GM12878 (cell line): ENCODE results near the gene RPS6KA2. TPM values are rescaled to one million over a fixed set of nuclear protein-coding genes. Genes with fewer than 3 reads are reported as not detected.

ENCODE experiments used
- ATAC-seq: fragments of 200-7000 bp; cut with Tn5 transposase; 3 replicates; pipeline ENCODE4 v1.9.1; 2020; ENCODE audit warnings: mild to moderate bottlenecking, moderate library complexity
- BruUV-seq: library from RNA; stranded (reverse); fragments of 400-500 nt; replicated peaks from 2 replicates; lab custom pipeline; 2021; lab: Mats Ljungman, UMichigan
- CTCF ChIA-PET: fragments of 300-600 bp; sonication (Branson Sonifier 250); formaldehyde crosslinking; extraction: SDS; loops from one replicate; lab custom pipeline; 2021; ENCODE audit warnings: inconsistent platforms; lab: Yijun Ruan, JAX
- POLR2A ChIA-PET: fragments of 350-600 bp; formaldehyde crosslinking; extraction: SDS; loops from one replicate; lab custom pipeline; 2021; ENCODE audit warnings: inconsistent platforms; lab: Charles Lee
- RAD21 ChIA-PET: fragments of 300-600 bp; sonication (Branson Sonifier 250); formaldehyde crosslinking; loops from one replicate; lab custom pipeline; 2023; ENCODE audit warnings: antibody characterized with exemption; ENCODE audit not compliant: unreplicated experiment; lab: Charles Lee
- SMC1A ChIA-PET: fragments of 300-600 bp; sonication (Branson Sonifier 250); formaldehyde crosslinking; loops from one replicate; lab custom pipeline; 2023; ENCODE audit not compliant: unreplicated experiment, uncharacterized antibody; lab: Charles Lee
- DNase-seq: peaks from one replicate; pipeline ENCODE4 v3.0.0-alpha.2; 2011; ENCODE audit warnings: low read depth, low spot score
- FAIRE-seq: peaks from 3 replicates; lab custom pipeline; 2011; peaks lifted over from hg19 to GRCh38; lab: Jason Lieb, UNC
- H2AFZ ChIP-seq: 2 replicates; pipeline ENCODE4 v1.6.0; 2011; ENCODE audit warnings: low read depth, low read length, control low read depth; ENCODE audit not compliant: control insufficient read depth
- H3K27ac ChIP-seq: 2 replicates; pipeline ENCODE4 v1.5.1; 2011; ENCODE audit warnings: control low read depth; ENCODE audit not compliant: control insufficient read depth, insufficient read depth
- H3K27me3 ChIP-seq, 2 experiments: replicated peaks in 1 of 2; 2 replicates each; pipeline versions ENCODE4 v1.6.0 to v1.6.1; 2011; ENCODE audit warnings: low read length in 1 of 2; ENCODE audit not compliant: control insufficient read depth in 2 of 2, insufficient read depth in 2 of 2
- H3K36me3 ChIP-seq, 2 experiments: 2 replicates each; pipeline ENCODE4 v1.5.1; 2011; ENCODE audit warnings: low read length in 1 of 2; ENCODE audit not compliant: control insufficient read depth in 2 of 2, insufficient read depth in 2 of 2
- H3K4me1 ChIP-seq: 2 replicates; pipeline ENCODE4 v1.6.1; 2011; ENCODE audit warnings: mild to moderate bottlenecking, low read length, moderate library complexity, mixed read lengths; ENCODE audit not compliant: control insufficient read depth, insufficient read depth
- H3K4me2 ChIP-seq: 2 replicates; pipeline ENCODE4 v1.6.0; 2011; ENCODE audit warnings: control low read depth; ENCODE audit not compliant: control insufficient read depth, insufficient read depth
- H3K4me3 ChIP-seq: fragments of 200-600 bp; sonication (generic); 2 replicates; pipeline ENCODE4 v1.5.1; 2016
- H3K79me2 ChIP-seq: 2 replicates; pipeline ENCODE4 v1.6.0; 2011; ENCODE audit warnings: low read length; ENCODE audit not compliant: control insufficient read depth, insufficient read depth
- H3K9ac ChIP-seq: 2 replicates; pipeline ENCODE4 v1.8.0; 2011; ENCODE audit warnings: low read length, control low read depth, mixed read lengths; ENCODE audit not compliant: control insufficient read depth, insufficient read depth
- H3K9me3 ChIP-seq: replicated peaks from 3 replicates; pipeline ENCODE4 v1.5.1; 2011; ENCODE audit warnings: mild to moderate bottlenecking, low read length; ENCODE audit not compliant: control insufficient read depth, insufficient read depth
- H4K20me1 ChIP-seq: 2 replicates; pipeline ENCODE4 v1.6.0; 2011; ENCODE audit not compliant: control insufficient read depth, insufficient read depth
- ESRRA ChIP-seq: IDR thresholded peaks from 2 replicates; pipeline ENCODE4 v1.6.1; 2012; ENCODE audit warnings: mild to moderate bottlenecking, low read length, improper control_type of control experiment
- IRF4 ChIP-seq: IDR thresholded peaks from 2 replicates; pipeline ENCODE4 v1.6.1; 2011; ENCODE audit warnings: low read depth, low read length
- KAT2A ChIP-seq: conservative IDR thresholded peaks from 2 replicates; pipeline ENCODE4 v1.6.1; 2011; ENCODE audit warnings: low read depth, low read length; ENCODE audit not compliant: control insufficient read depth
- REST ChIP-seq: IDR thresholded peaks from 2 replicates; pipeline ENCODE4 v1.6.1; 2012; ENCODE audit warnings: mild to moderate bottlenecking, low read depth, low read length
- ZBTB4 ChIP-seq: fragments of 450-650 bp; formaldehyde crosslinking; IDR thresholded peaks from 2 replicates; pipeline ENCODE4 v1.4.0; 2022; ENCODE audit warnings: mild to moderate bottlenecking, moderate library complexity
- ZNF207 ChIP-seq: fragments of 450-650 bp; IDR thresholded peaks from 2 replicates; pipeline ENCODE4 v1.6.1; 2014; ENCODE audit warnings: antibody characterized with exemption, mild to moderate bottlenecking, borderline replicate concordance
- WGBS: methylation state at CpG from one replicate; pipeline ENCODE4 v1.1.6; 2016; ENCODE audit warnings: low lambda C conversion rate; ENCODE audit not compliant: insufficient replicate concordance, insufficient coverage; ENCODE audit errors: missing lambda C conversion rate; 5-methylcytosine and 5-hydroxymethylcytosine counted together
- in situ Hi-C: fragments of 300-500 bp; cut with MboI; formaldehyde crosslinking; loops from 9 replicates; pipeline ENCODE4 v1.14.3; 2018; ENCODE audit warnings: mixed read lengths
- intact Hi-C: fragments of 100-400 bp; cut with micrococcal nuclease; formaldehyde crosslinking; loops from one replicate; pipeline ENCODE4 v1.14.2; 2022; ENCODE audit not compliant: unreplicated experiment
- polyA plus RNA-seq, 11 experiments: library from polyadenylated mRNA; depleted of rRNA in 4 of 11; unstranded in 6 of 11; stranded (reverse) in 5 of 11; fragments of >200 nt; fragmentation: Nextera tagmentation in 4 of 11; fragmentation: Illumina TruSeq in 1 of 11; extraction: Ambion mirVana in 4 of 11; extraction: Trizol in 1 of 11; gene quantifications; 1 replicate in 1 of 11; 2 replicates in 10 of 11; pipeline versions ENCODE4 v1.2.1 to v1.2.3, GENCODE V29; 2011 to 2016; ENCODE audit warnings: inconsistent platforms in 2 of 11, missing spikeins in 2 of 11, low read depth in 1 of 11
- total RNA-seq, 4 experiments: library from RNA; depleted of rRNA in 3 of 4; stranded (reverse); fragments of >200 nt in 3 of 4; fragmentation: Illumina TruSeq in 1 of 4; extraction: Trizol in 1 of 4; gene quantifications; 2 replicates each; pipeline versions ENCODE4 v1.2.1 to v1.2.3, GENCODE V29; 2013 to 2021

RPS6KA2 gene
- total and polyA plus RNA-seq, 10 of the 15 experiments (the other 5 are each of a cell fraction or from before 2014, with no cell fraction given): 0.02 to 1.0 (median 0.22) TPM; not detected in 1

DNA sequence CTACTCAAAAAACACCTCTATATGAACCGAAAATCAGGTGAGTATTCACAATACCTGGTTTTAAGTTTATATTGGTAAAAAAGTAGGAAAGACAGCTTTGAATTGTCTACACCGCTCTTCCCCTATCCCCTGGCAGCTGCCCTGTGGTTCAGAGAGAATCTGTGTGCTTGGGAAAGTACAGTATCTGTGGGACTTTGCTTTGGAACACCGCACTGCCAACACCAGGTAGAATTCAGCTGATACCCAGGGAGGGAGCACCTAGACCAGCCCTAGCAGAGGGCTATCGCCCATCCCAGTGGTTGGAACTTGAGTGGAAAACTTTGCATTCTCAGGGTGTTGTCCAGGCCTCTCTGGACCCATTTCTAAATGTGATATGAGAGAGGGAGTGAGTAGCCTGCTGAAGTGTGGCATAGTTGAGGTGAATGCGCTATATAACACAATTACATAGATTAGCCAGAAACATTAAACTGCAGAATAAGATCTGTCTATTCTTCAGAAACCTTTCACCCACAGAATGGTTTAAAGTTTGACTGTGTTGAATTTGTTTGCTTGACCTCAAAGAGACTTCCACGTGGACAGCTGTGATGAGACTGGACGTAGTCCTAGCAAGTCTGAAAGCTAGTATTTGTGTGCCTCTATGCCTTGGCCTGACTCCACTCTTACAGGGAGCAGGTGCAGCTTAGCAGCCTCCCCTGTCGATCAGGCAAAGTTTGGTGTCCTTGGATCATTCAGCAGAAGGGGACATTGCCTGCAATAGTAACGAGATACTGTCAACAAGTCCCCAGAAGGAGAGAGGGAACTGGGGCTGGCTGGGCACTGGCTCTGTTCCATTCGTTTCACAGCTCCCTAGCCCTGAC lies 232.8 kb downstream of the RPS6KA2 start:
- H3K79me2 ChIP-seq: no peaks in the 10 kb centered on the region
- no peak for FAIRE-seq

More for the DNA sequence above, 232.8 kb downstream of the RPS6KA2 start:
- Histone ChIP-seq H3K9ac (no peak overlapping the region), H3K4me2 (no peak overlapping the region), H3K9me3 (no peaks in the 10 kb centered on the region), H4K20me1 (no peaks in the 10 kb centered on the region), H3K36me3 (no peaks in the 10 kb centered on the region), H3K27me3 (no peaks in the 10 kb centered on the region), H3K4me1 (no peaks in the 10 kb centered on the region), H3K4me3 (no peak overlapping the region), H3K27ac (no peak overlapping the region), H2AFZ (no peak overlapping the region)
- intact Hi-C loops: no loop called here
- WGBS: 22% methylated on average over 10 of the region's 10 CpGs
- in situ Hi-C loops: no loop called here
- ChIA-PET RAD21 (interaction anchor here (1.1 to 2.5 kb wide), 5 partner anchors 14 to 118 kb away, joined by 3 to 11 read pairs (median 5); no protein-coding TSS in a partner anchor), POLR2A (no interaction called here), SMC1A (interaction anchor here (0.6 to 2.8 kb wide), 3 partner anchors 81 to 345 kb away, joined by 3 to 14 read pairs (median 4); no protein-coding TSS in a partner anchor), CTCF (interaction anchor here (2.7 to 12.2 kb wide), 2 partner anchors 85 to 117 kb away, joined by 8 to 317 read pairs; partner anchors contain the start of gene PRR18)
- no TSS peak for BruUV-seq
- no peak for TF ChIP-seq ZBTB4 (CRISPR knock-in tag)
- TF ChIP-seq ESRRA: no peak
- no peak for TF ChIP-seq ZNF207
- no peak for TF ChIP-seq KAT2A
- no peak for TF ChIP-seq IRF4
- no peak for TF ChIP-seq REST
- ATAC-seq (0 out of 3 replicates have a peak, but pooled peaks have one; percentile 24), DNase-seq (no peak)
